Neutrophil (primary cell): ENCODE data around the gene DCDC2.
"Not testable (repeated sequence)": the region's sequence is repeated elsewhere in the genome, so short reads cannot be mapped to it uniquely, and the experiment has no call there.

Experiments
- H3K27ac ChIP-seq: fragments of 200-600 bp; sonication (generic); 2 replicates; pipeline ENCODE4 v1.5.1; 2016; ENCODE audit warnings: mild to moderate bottlenecking, moderate library complexity
- H3K27me3 ChIP-seq: fragments of 200-600 bp; sonication (generic); 2 replicates; pipeline ENCODE4 v1.6.0; 2016; ENCODE audit warnings: mild to moderate bottlenecking
- H3K36me3 ChIP-seq: fragments of 200-600 bp; sonication (generic); 2 replicates; pipeline ENCODE4 v1.5.1; 2017
- H3K4me1 ChIP-seq, 2 experiments: fragments of 200-600 bp in 1 of 2; sonication (generic) in 1 of 2; 1 replicate in 1 of 2; 2 replicates in 1 of 2; pipeline versions ENCODE4 v1.5.1 to v1.6.1; 2013 to 2016; ENCODE audit warnings: low read depth in 1 of 2, low read length in 1 of 2, mild to moderate bottlenecking in 1 of 2, moderate library complexity in 1 of 2; ENCODE audit not compliant: control insufficient read depth in 1 of 2, insufficient read depth in 1 of 2
- H3K4me3 ChIP-seq, 2 experiments: fragments of 200-600 bp in 1 of 2; sonication (generic) in 1 of 2; 1 replicate in 1 of 2; 2 replicates in 1 of 2; pipeline ENCODE4 v1.5.1; 2013 to 2016; ENCODE audit warnings: low read depth in 1 of 2, low read length in 1 of 2, mild to moderate bottlenecking in 1 of 2, moderate library complexity in 1 of 2
- H3K9me3 ChIP-seq: fragments of 200-600 bp; sonication (generic); 2 replicates; pipeline ENCODE4 v1.5.1; 2016
- TF ChIP-seq, protein P1 (sequence below): fragments of 200-600 bp; sonication (generic); IDR thresholded peaks from 2 replicates; pipeline ENCODE4 v1.5.1; 2016; ENCODE audit warnings: antibody characterized with exemption

DCDC2 gene

DNA sequence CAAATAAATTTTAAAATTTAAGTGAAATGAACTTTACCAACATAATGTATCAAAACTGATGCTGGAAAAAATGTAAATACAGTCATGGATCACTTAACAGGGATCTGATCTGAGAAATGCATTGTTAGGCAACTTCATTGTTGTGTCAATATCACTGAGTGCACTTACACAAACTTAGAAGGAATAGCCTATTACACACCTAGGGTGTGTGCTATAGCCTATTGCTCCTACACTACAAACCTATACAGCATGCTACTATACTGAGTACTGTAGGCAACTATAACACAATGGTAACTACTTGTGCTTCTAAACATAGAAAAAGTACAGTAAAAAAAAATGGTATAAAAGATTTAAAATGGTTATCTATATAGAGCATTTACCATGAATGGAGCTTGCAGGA, 104.5 kb downstream of the DCDC2 start:
- Histone ChIP-seq H3K9me3 (no peaks in the 10 kb centered on the region), H3K27ac (no peak overlapping the region), H3K4me1 (no peaks in the 10 kb centered on the region), H3K36me3 (no peaks in the 10 kb centered on the region), H3K4me3 (no peak overlapping the region), H3K27me3 (peaks cover 3% of the 10 kb centered on the region)
- TF ChIP-seq, protein P1, sequence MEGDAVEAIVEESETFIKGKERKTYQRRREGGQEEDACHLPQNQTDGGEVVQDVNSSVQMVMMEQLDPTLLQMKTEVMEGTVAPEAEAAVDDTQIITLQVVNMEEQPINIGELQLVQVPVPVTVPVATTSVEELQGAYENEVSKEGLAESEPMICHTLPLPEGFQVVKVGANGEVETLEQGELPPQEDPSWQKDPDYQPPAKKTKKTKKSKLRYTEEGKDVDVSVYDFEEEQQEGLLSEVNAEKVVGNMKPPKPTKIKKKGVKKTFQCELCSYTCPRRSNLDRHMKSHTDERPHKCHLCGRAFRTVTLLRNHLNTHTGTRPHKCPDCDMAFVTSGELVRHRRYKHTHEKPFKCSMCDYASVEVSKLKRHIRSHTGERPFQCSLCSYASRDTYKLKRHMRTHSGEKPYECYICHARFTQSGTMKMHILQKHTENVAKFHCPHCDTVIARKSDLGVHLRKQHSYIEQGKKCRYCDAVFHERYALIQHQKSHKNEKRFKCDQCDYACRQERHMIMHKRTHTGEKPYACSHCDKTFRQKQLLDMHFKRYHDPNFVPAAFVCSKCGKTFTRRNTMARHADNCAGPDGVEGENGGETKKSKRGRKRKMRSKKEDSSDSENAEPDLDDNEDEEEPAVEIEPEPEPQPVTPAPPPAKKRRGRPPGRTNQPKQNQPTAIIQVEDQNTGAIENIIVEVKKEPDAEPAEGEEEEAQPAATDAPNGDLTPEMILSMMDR: no peak

GRCh38 chr6:24252280-24252679, 105.6 kb downstream of the DCDC2 start:
- H3K4me1 ChIP-seq: no peaks in the 10 kb centered on the region
- peaks cover 3% of the 10 kb centered on the region for H3K27me3 ChIP-seq
- H3K27ac ChIP-seq: no peak overlapping the region
- H3K9me3 ChIP-seq: no peaks in the 10 kb centered on the region
- no peak overlapping the region for H3K4me3 ChIP-seq
- TF ChIP-seq, protein P1: no peak
- H3K36me3 ChIP-seq: no peaks in the 10 kb centered on the region

DNA sequence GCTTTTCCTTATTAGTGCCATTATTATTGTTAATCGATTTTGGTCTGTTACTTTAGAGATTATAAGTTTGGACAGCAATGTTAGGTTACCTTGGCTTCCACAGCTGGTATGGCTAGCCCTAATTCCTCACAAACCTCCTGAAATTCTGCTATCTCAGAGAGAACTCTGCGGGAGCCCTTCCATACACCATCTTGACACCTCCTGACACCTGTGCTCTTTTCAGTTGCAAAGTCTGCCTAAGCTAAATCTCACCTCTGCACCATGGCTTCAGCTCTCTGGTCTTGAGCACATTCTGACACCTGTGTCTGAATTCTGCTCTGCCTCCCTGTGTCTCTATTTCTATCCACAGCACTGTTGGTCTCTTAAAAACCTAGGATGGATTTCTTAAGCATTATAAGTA, 106.5 kb downstream of the DCDC2 start:
- TF ChIP-seq, protein P1: no peak
- H3K36me3 ChIP-seq: no peaks in the 10 kb centered on the region
- no peak overlapping the region for H3K4me3 ChIP-seq
- H3K4me1 ChIP-seq: no peaks in the 10 kb centered on the region
- no peaks in the 10 kb centered on the region for H3K9me3 ChIP-seq
- H3K27me3 ChIP-seq: peaks cover 3% of the 10 kb centered on the region
- H3K27ac ChIP-seq: no peak overlapping the region

GRCh38 chr6:24249926-24250325, 107.9 kb downstream of the DCDC2 start:
- Histone ChIP-seq H3K9me3 (no peaks in the 10 kb centered on the region), H3K4me3 (no peak overlapping the region), H3K27me3 (peaks cover 3% of the 10 kb centered on the region), H3K36me3 (no peaks in the 10 kb centered on the region), H3K27ac (no peak overlapping the region), H3K4me1 (no peaks in the 10 kb centered on the region)
- TF ChIP-seq, protein P1: no peak

- Histone ChIP-seq H3K9me3 (no peaks in the 10 kb centered on the region), H3K4me1 (no peaks in the 10 kb centered on the region), H3K27ac (no peak overlapping the region), H3K27me3 (no peaks in the 10 kb centered on the region), H3K36me3 (no peaks in the 10 kb centered on the region), H3K4me3 (no peak overlapping the region)
- TF ChIP-seq, protein P1: no peak
These were observed 112.6 kb downstream of the DCDC2 start for GRCh38 chr6:24245275-24245674.

DNA sequence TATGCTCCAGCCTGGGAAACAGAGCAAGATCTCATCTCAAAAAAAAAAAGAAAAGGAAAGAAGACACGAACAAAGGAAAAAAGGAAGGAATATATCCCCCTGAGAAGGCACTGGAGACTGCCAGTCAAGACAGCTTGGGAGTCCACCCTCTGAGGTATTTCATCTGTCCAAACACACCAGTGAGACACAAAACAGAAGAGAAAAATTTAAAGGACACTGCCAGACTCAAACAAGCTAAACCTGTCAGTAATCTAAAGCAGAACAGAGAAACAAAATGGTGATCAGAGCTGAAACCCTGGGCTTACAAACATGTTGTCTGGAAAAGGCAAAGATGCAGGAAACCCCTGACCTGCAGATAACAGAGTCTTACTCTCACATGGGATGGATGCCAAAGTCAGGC, 114.9 kb downstream of the DCDC2 start:
- Histone ChIP-seq H3K27ac (no peak overlapping the region), H3K4me1 (no peaks in the 10 kb centered on the region), H3K27me3 (no peaks in the 10 kb centered on the region), H3K36me3 (no peaks in the 10 kb centered on the region), H3K9me3 (no peaks in the 10 kb centered on the region), H3K4me3 (no peak overlapping the region)
- TF ChIP-seq, protein P1: no peak

GRCh38 chr6:24241779-24242178, 116.1 kb downstream of the DCDC2 start:
- not testable (repeated sequence) for H3K9me3 ChIP-seq, H3K4me3 ChIP-seq, H3K27ac ChIP-seq, H3K36me3 ChIP-seq, H3K27me3 ChIP-seq, H3K4me1 ChIP-seq
